ENCODE results near the gene PIH1D1. TPM values are rescaled to one million over a fixed set of nuclear protein-coding genes. Genes with fewer than 3 reads are reported as not detected.

The PIH1D1 gene
- total and polyA plus RNA-seq, 4 donors: 41.4 to 59.4 (median 47.2) TPM

GRCh38 chr19:49407482-49408015, 44.1 kb downstream of the PIH1D1 start (continued):
- TF ChIP-seq HNF4A (conservative IDR thresholded peaks at IDR 0.05) (no peak), ATF3 (IDR thresholded peaks at IDR 0.05) (no peak), HNF4G (IDR thresholded peaks at IDR 0.05) (no peak), FOXA2 (IDR thresholded peaks at IDR 0.05) (no peak), REST (IDR thresholded peaks at IDR 0.05) (no peak)

GRCh38 chr19:49407079-49407478, 44.5 kb downstream of the PIH1D1 start:
- H3K36me3 ChIP-seq (ENCODE audit: control insufficient read depth in 4 of 4, insufficient read depth in 3 of 4, low read depth in 1 of 4, low read length in 3 of 4): no peaks in the 10 kb centered on the region
- H3K9me3 ChIP-seq (ENCODE audit: control insufficient read depth in 4 of 4, low read length in 3 of 4): no peaks in the 10 kb centered on the region
- no peak overlapping the region for H3K9ac ChIP-seq (ENCODE audit: low read depth in 1 of 2, low read length in 2 of 2)
- 80% methylated on average over 7 of the region's 7 CpGs for WGBS
- peaks cover 0 to 2% (median 0%) of the 10 kb centered on the region in 4 donors for H3K27me3 ChIP-seq (ENCODE audit: control insufficient read depth in 4 of 4, insufficient read depth in 4 of 4, low read length in 3 of 4)
- no peak overlapping the region for H3K27ac ChIP-seq (ENCODE audit: low read depth in 1 of 2, low read length in 2 of 2)
- H3K4me3 ChIP-seq (ENCODE audit: low read depth in 1 of 3, low read length in 3 of 3): no peak overlapping the region
- TF ChIP-seq SP1 (IDR thresholded peaks at IDR 0.05) (no peak), EGR1 (IDR thresholded peaks at IDR 0.05; ENCODE audit: low read depth in 2 of 2) (no peak), TAF1 (conservative IDR thresholded peaks at IDR 0.05) (no peak)
- no peaks in the 10 kb centered on the region for H3K4me1 ChIP-seq (ENCODE audit: control insufficient read depth in 4 of 4, insufficient read depth in 4 of 4, low read length in 3 of 4)
- DNase-seq (ENCODE audit: low spot score): no peak

GRCh38 chr19:49403404-49404187, 48.0 kb downstream of the PIH1D1 start:
- no peak for TF ChIP-seq CTCF (IDR thresholded peaks at IDR 0.05; ENCODE audit: low read depth, low read length, missing input control)
- H3K9me3 ChIP-seq (ENCODE audit: control insufficient read depth in 4 of 4, low read length in 3 of 4): no peaks in the 10 kb centered on the region
- H3K27me3 ChIP-seq (ENCODE audit: control insufficient read depth in 4 of 4, insufficient read depth in 4 of 4, low read length in 3 of 4): no peaks in the 10 kb centered on the region
- 60% methylated on average over 7 of the region's 7 CpGs for WGBS
- H3K27ac ChIP-seq (ENCODE audit: low read depth in 1 of 2, low read length in 2 of 2): no peak overlapping the region
- no peak for DNase-seq (ENCODE audit: low spot score)
- H3K36me3 ChIP-seq (ENCODE audit: control insufficient read depth in 4 of 4, insufficient read depth in 3 of 4, low read depth in 1 of 4, low read length in 3 of 4): no peaks in the 10 kb centered on the region
- no peaks in the 10 kb centered on the region for H3K4me1 ChIP-seq (ENCODE audit: control insufficient read depth in 4 of 4, insufficient read depth in 4 of 4, low read length in 3 of 4)
- no peak overlapping the region for H3K4me3 ChIP-seq (ENCODE audit: low read depth in 1 of 3, low read length in 3 of 3)
- H3K9ac ChIP-seq (ENCODE audit: low read depth in 1 of 2, low read length in 2 of 2): no peak overlapping the region
